Right renal pelvis (tissue), 4 donors: ENCODE measurements around the gene NRL. TPM values are rescaled to one million over a fixed set of nuclear protein-coding genes. Genes with fewer than 3 reads are reported as not detected.

Experiments used
- DNase-seq, 4 donors: peaks; one replicate each; pipeline ENCODE4 v3.0.0-alpha.2; 2013; ENCODE audit warnings: low read depth in 4 of 4, low spot score in 3 of 4, missing footprints in 1 of 4
- polyA plus RNA-seq, 4 donors: library from polyadenylated mRNA; unstranded; fragments of 120-200 nt; gene quantifications; one replicate each; pipeline ENCODE4 v1.2.1, GENCODE V29; 2013; ENCODE audit not compliant: insufficient read length in 4 of 4

Gene NRL
- polyA plus RNA-seq = 1 to 10 TPM; 2.5 to 3.7 (median 2.8) TPM

- DNase-seq = peak; percentile 98 to 100 (median 99)
These were observed at the start of gene NRL, which contains the start of gene DCAF11 for GRCh38 chr14:24114532-24115421. NRL (minus strand) TSS chr14:24114949; CDS start chr14:24082848, 32,101 bp downstream. DCAF11 (plus strand) TSS chr14:24114777; CDS start chr14:24115595, 818 bp downstream.

- no peak for DNase-seq
These were observed 47.3 kb upstream of the NRL start for GRCh38 chr14:24162093-24162492.

- peak; percentile 93 to 97 (median 95) for DNase-seq
These were observed 46.4 kb upstream of the NRL start, which contains the start of gene IRF9 for GRCh38 chr14:24160850-24161804. IRF9 (plus strand) TSS chr14:24161265; CDS start chr14:24162145, 880 bp downstream.

- no peak for DNase-seq
These were observed 45.7 kb upstream of the NRL start for GRCh38 chr14:24160499-24160849.

GRCh38 chr14:24159777-24160498, 45.2 kb upstream of the NRL start:
- no peak for DNase-seq

GRCh38 chr14:24157331-24157730, 42.6 kb upstream of the NRL start:
- DNase-seq = no peak

- DNase-seq = no peak
These were observed 42.1 kb upstream of the NRL start for GRCh38 chr14:24156840-24157239.

GRCh38 chr14:24155100-24155499, 40.4 kb upstream of the NRL start:
- no peak for DNase-seq

GRCh38 chr14:24151404-24152080, 36.8 kb upstream of the NRL start:
- no peak for DNase-seq

GRCh38 chr14:24150993-24151392, 36.2 kb upstream of the NRL start:
- DNase-seq = no peak

GRCh38 chr14:24150567-24150966, 35.8 kb upstream of the NRL start:
- DNase-seq = no peak

- DNase-seq = no peak
These were observed 35.3 kb upstream of the NRL start for GRCh38 chr14:24150061-24150460.

GRCh38 chr14:24149302-24149969, 34.7 kb upstream of the NRL start:
- no peak for DNase-seq

GRCh38 chr14:24147761-24148428, 33.1 kb upstream of the NRL start:
- no peak for DNase-seq

- peak; percentile 95 to 98 (median 96) for DNase-seq
These were observed 32.4 kb upstream of the NRL start, which contains the start of gene RNF31 for GRCh38 chr14:24146978-24147760. RNF31 (plus strand) TSS chr14:24147498; CDS start chr14:24147699, 201 bp downstream.

GRCh38 chr14:24146453-24146977, 31.8 kb upstream of the NRL start, which contains the start of gene PSME2:
PSME2 (minus strand) TSS chr14:24146610; CDS start chr14:24146581, 29 bp downstream.
- DNase-seq = peak; percentile 86 to 94 (median 90)

GRCh38 chr14:24145690-24146452, 31.1 kb upstream of the NRL start:
- no peak for DNase-seq
